ENCODE data around the gene SLC25A20.

SLC25A20 gene

DNA sequence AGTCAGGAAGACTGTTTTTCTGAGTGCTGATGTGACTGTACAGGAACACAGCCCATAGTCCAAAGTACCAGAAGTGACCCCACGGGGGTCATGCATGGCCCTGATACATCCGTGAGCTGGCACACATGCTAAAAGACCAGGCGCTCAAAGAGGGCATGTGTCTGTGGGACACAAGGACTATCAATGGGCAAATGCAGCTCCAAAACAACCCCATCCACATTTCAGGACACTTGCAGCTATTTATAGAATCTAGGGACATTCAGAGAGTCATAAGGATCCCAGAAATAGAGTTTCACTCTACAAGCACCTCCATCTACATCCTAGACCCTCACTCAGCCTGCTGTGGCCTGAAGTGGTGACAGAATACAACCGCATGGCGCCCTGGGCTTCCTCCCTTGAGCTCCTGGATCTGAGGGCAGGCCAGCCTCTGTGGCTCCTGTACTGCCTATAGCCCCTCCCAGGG lies 17.0 kb downstream of the SLC25A20 start:
- Histone ChIP-seq H3K27ac (ENCODE audit: low read length) (no peak overlapping the region), H3K36me3 (ENCODE audit: insufficient read depth, low read length) (peaks cover 3% of the 10 kb centered on the region), H3K4me1 (ENCODE audit: insufficient read depth, low read length) (no peaks in the 10 kb centered on the region), H3K4me2 (ENCODE audit: insufficient read depth, low read length) (no peak overlapping the region), H3K9ac (ENCODE audit: low read depth, low read length) (no peak overlapping the region), H2AFZ (ENCODE audit: low read depth, low read length) (no peak overlapping the region), H4K20me1 (ENCODE audit: insufficient read depth, low read length) (no peaks in the 10 kb centered on the region), H3K79me2 (ENCODE audit: insufficient read depth, low read length) (no peaks in the 10 kb centered on the region), H3K9me3 (ENCODE audit: insufficient read depth, low read length, severe bottlenecking) (no peaks in the 10 kb centered on the region), H3K4me3 (ENCODE audit: low read depth in 1 of 2, low read length in 2 of 2) (no peak overlapping the region), H3K27me3 (ENCODE audit: insufficient read depth, low read length, poor library complexity) (no peaks in the 10 kb centered on the region)
- DNase-seq (no peak), ATAC-seq (ENCODE audit: insufficient read depth, low read depth) (no peak)
- no peak for TF ChIP-seq EZH2 (IDR thresholded peaks at IDR 0.05; ENCODE audit: borderline replicate concordance, low read depth, low read length, severe bottlenecking)
- TF ChIP-seq, protein P1, sequence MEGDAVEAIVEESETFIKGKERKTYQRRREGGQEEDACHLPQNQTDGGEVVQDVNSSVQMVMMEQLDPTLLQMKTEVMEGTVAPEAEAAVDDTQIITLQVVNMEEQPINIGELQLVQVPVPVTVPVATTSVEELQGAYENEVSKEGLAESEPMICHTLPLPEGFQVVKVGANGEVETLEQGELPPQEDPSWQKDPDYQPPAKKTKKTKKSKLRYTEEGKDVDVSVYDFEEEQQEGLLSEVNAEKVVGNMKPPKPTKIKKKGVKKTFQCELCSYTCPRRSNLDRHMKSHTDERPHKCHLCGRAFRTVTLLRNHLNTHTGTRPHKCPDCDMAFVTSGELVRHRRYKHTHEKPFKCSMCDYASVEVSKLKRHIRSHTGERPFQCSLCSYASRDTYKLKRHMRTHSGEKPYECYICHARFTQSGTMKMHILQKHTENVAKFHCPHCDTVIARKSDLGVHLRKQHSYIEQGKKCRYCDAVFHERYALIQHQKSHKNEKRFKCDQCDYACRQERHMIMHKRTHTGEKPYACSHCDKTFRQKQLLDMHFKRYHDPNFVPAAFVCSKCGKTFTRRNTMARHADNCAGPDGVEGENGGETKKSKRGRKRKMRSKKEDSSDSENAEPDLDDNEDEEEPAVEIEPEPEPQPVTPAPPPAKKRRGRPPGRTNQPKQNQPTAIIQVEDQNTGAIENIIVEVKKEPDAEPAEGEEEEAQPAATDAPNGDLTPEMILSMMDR (IDR thresholded peaks at IDR 0.05; ENCODE audit: borderline replicate concordance, extremely low read depth, low read length, poor library complexity, severe bottlenecking) = no peak

DNA sequence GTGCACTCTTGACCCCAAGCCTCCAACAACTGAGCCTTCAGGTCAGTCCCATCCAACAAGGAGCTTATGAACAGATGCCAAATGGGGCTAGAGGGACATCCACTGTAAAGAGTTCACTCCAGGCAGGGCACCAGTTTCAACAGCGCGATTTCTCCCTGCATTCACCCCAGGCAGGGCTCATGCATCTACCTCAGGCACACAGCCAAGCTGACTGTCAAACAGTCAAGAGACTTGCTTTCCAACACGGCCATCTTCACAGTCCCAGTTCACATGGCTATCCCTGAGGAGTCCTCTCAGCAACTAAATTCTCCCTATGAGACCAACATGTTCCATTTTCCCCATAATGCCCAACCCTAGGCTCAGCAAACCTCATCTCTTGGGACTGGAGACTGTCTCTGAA lies 17.7 kb downstream of the SLC25A20 start:
- H3K9ac ChIP-seq (ENCODE audit: low read depth, low read length) = no peak overlapping the region
- H3K27ac ChIP-seq (ENCODE audit: low read length) = no peak overlapping the region
- H4K20me1 ChIP-seq (ENCODE audit: insufficient read depth, low read length) = no peaks in the 10 kb centered on the region
- no peak overlapping the region for H3K4me2 ChIP-seq (ENCODE audit: insufficient read depth, low read length)
- H3K79me2 ChIP-seq (ENCODE audit: insufficient read depth, low read length) = no peaks in the 10 kb centered on the region
- no peak overlapping the region for H3K4me3 ChIP-seq (ENCODE audit: low read depth in 1 of 2, low read length in 2 of 2)
- no peaks in the 10 kb centered on the region for H3K4me1 ChIP-seq (ENCODE audit: insufficient read depth, low read length)
- TF ChIP-seq, protein P1 (IDR thresholded peaks at IDR 0.05; ENCODE audit: borderline replicate concordance, extremely low read depth, low read length, poor library complexity, severe bottlenecking) = no peak
- no peak for TF ChIP-seq EZH2 (IDR thresholded peaks at IDR 0.05; ENCODE audit: borderline replicate concordance, low read depth, low read length, severe bottlenecking)
- no peak overlapping the region for H2AFZ ChIP-seq (ENCODE audit: low read depth, low read length)
- no peak for ATAC-seq (ENCODE audit: insufficient read depth, low read depth)
- no peaks in the 10 kb centered on the region for H3K9me3 ChIP-seq (ENCODE audit: insufficient read depth, low read length, severe bottlenecking)
- H3K27me3 ChIP-seq (ENCODE audit: insufficient read depth, low read length, poor library complexity) = no peaks in the 10 kb centered on the region
- no peak for DNase-seq
- H3K36me3 ChIP-seq (ENCODE audit: insufficient read depth, low read length) = peaks cover 3% of the 10 kb centered on the region

DNA sequence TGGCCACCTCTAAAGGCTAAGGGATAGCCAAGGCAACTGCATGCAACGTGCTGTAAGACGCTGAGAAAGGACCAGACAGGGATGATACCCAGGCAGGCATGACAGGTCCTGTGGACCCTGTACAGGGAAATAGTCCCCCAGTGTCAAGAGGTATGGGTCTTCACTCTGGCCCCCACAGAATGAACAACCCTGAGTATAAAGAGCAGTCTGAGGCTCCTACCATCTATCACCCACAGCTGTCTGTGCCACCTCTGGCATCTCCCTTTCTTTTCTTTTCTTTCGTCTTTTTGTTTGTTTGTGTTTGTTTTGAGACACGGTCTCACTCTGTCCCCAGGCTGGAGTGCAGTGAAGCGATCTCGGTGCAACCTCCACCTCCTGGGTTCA lies 18.7 kb downstream of the SLC25A20 start:
- Histone ChIP-seq H3K27ac (ENCODE audit: low read length) (no peak overlapping the region), H2AFZ (ENCODE audit: low read depth, low read length) (no peak overlapping the region), H4K20me1 (ENCODE audit: insufficient read depth, low read length) (no peaks in the 10 kb centered on the region), H3K9ac (ENCODE audit: low read depth, low read length) (no peak overlapping the region), H3K4me3 (ENCODE audit: low read depth in 1 of 2, low read length in 2 of 2) (no peak overlapping the region), H3K4me2 (ENCODE audit: insufficient read depth, low read length) (no peak overlapping the region), H3K79me2 (ENCODE audit: insufficient read depth, low read length) (no peaks in the 10 kb centered on the region), H3K27me3 (ENCODE audit: insufficient read depth, low read length, poor library complexity) (no peaks in the 10 kb centered on the region), H3K36me3 (ENCODE audit: insufficient read depth, low read length) (peaks cover 3% of the 10 kb centered on the region), H3K4me1 (ENCODE audit: insufficient read depth, low read length) (no peaks in the 10 kb centered on the region), H3K9me3 (ENCODE audit: insufficient read depth, low read length, severe bottlenecking) (no peaks in the 10 kb centered on the region)
- TF ChIP-seq, protein P1 (IDR thresholded peaks at IDR 0.05; ENCODE audit: borderline replicate concordance, extremely low read depth, low read length, poor library complexity, severe bottlenecking) = no peak
- TF ChIP-seq EZH2 (IDR thresholded peaks at IDR 0.05; ENCODE audit: borderline replicate concordance, low read depth, low read length, severe bottlenecking) = no peak
- ATAC-seq (ENCODE audit: insufficient read depth, low read depth) (no peak), DNase-seq (no peak)

Data from DND-41 (cell line).